Naive thymus-derived CD8-positive, alpha-beta T cell (primary cell): ENCODE results near the gene MAGI1. TPM values are rescaled to one million over a fixed set of nuclear protein-coding genes. Genes with fewer than 3 reads are reported as not detected.

Experiments used
- ATAC-seq, 2 donors: fragments of 150-1000 bp; cut with Tn5 transposase in 1 of 2; sonication (Bioruptor Pico), chemical (Tn5 transposase) in 1 of 2; 1 replicate in 1 of 2; 2 replicates in 1 of 2; pipeline ENCODE4 v1.10.0; 2021; ENCODE audit warnings: mild to moderate bottlenecking in 2 of 2, moderate library complexity in 2 of 2
- POLR2A ChIA-PET: fragments of 350-600 bp; sonication (Branson Sonifier 250); formaldehyde crosslinking; loops from one replicate; lab custom pipeline; 2021; ENCODE audit warnings: antibody characterized with exemption; lab: Charles Lee
- DNase-seq, 10 donors: peaks; one replicate each; pipeline versions ENCODE4 v3.0.0 to v3.0.0-alpha.2; 2020 to 2022
- H3K27ac Mint-ChIP-seq, 10 donors: one replicate each; pipeline ENCODE4 v1.8.0; 2020 to 2022; ENCODE audit warnings: mild to moderate bottlenecking in 10 of 10, mixed read lengths in 10 of 10, moderate library complexity in 4 of 10, inconsistent platforms in 1 of 10
- H3K27me3 Mint-ChIP-seq, 5 donors: one replicate each; pipeline ENCODE4 v1.8.0; 2021 to 2022; ENCODE audit warnings: mixed read lengths in 5 of 5
- H3K36me3 Mint-ChIP-seq, 3 donors: one replicate each; pipeline ENCODE4 v1.8.0; 2020 to 2022; ENCODE audit warnings: mixed read lengths in 3 of 3, mild to moderate bottlenecking in 2 of 3, inconsistent platforms in 1 of 3
- H3K4me1 Mint-ChIP-seq, 4 donors: one replicate each; pipeline ENCODE4 v1.8.0; 2021 to 2022; ENCODE audit warnings: mixed read lengths in 4 of 4
- H3K4me3 Mint-ChIP-seq, 10 donors: one replicate each; pipeline ENCODE4 v1.8.0; 2020 to 2022; ENCODE audit warnings: mild to moderate bottlenecking in 10 of 10, mixed read lengths in 10 of 10, moderate library complexity in 6 of 10, inconsistent platforms in 1 of 10
- H3K9me3 Mint-ChIP-seq, 9 donors: one replicate each; pipeline ENCODE4 v1.8.0; 2020 to 2022; ENCODE audit warnings: mixed read lengths in 9 of 9, mild to moderate bottlenecking in 3 of 9, inconsistent platforms in 1 of 9, moderate library complexity in 1 of 9
- polyA plus RNA-seq, 3 donors: library from polyadenylated mRNA; unstranded; fragments of 300-500 nt; fragmentation: Illumina TruSeq; gene quantifications; one replicate each; pipeline ENCODE4 v1.2.3, GENCODE V29; 2021
- total RNA-seq, 8 experiments: library from RNA in 2 of 8; stranded (reverse) in 2 of 8; gene quantifications; one replicate each; pipeline ENCODE4 v1.2.3 and lab custom pipeline; 2021 to 2026

MAGI1 gene
- total RNA-seq (not detected), polyA plus RNA-seq (not detected), total RNA-seq (lab: John Stamatoyannopoulos, UW) (0 to 0.26 (median 0.04) reads per million in 6 experiments)

DNA sequence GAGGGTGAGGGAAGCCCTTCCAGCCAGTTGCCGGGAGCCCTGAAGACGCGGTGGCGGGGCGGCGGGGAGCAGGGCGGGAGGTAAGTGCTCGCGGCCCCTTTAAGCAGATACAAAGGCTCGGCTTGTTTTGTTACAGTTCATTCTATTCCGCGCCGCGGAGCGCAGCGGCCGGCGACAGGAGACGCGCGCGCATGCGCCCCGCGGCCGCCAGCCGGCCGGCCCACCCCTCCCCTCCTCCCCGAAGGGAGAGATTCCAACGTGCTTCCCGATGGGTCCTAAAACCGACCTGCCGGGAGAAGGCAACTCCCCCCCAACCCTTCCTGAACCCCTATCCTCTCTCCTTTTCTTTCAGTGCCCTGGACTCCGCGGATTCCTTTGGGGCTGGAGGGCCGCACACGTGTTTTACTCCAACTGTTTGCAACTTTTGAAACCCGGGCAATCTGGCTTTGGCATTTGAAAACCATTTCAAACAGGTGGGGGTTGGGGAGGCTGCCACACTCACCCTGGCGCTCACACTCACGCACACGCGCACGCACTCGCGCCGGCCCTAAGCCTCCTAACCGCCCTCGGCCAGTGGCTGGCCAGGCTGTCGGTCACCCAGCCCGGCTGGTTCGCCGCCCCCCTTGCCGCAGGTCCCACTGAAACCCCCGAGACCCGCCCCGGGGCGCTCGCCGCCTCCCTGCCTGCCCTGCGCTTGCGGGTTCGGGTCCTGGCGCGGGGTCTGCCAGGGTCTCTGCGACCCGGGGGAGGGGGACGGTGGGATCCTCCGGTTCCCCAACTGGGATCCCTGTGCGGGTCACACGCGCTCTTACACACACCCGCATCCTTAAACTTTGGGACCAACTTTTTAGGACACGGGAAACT lies at the start of gene MAGI1:
TSS of gene MAGI1 (minus strand) at position 193 of the 864 bp plus-strand sequence. CDS start 610 bp downstream, outside the sequence.
- Mint-ChIP-seq H3K27me3 (peaks cover 39 to 79% (median 61%) of the 10 kb centered on the region in 5 donors), H3K4me3 (peak within 1 kb of the TSS; percentile 61 to 89 (median 75)), H3K27ac (peak within 1 kb of the TSS in 1 of 10 donors; percentile 62), H3K4me1 (peaks cover 7 to 21% (median 16%) of the 10 kb centered on the region in 4 donors), H3K9me3 (peaks cover 0 to 6% (median 0%) of the 10 kb centered on the region in 9 donors), H3K36me3 (peaks cover 0 to 9% (median 0%) of the 10 kb centered on the region in 3 donors)
- no peak for ATAC-seq
- POLR2A ChIA-PET = no interaction called here
- no peak for DNase-seq

DNA sequence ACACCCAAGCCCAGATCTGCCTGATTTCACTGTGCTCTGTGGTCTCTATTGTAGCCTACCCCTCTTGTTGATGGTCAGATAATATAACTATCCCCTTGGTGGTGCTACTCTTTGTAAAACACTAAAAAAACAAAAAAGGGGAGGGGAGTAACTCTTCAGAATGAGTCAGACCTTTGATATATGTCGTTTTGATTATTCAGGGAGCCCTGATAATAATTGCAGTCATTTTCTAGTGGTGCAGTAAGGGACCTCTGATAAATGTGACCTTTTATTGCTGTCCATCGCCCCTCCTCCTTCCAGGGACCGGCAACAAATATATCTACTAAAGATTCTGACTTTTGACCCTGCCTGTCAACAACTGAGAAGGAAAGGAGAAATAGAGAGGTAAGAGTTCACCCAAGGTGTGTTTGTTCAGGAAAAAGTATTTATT lies 45.1 kb upstream of the MAGI1 start:
- Mint-ChIP-seq H3K27ac (no peak overlapping the region), H3K4me3 (no peak overlapping the region), H3K27me3 (peaks cover 0 to 5% (median 3%) of the 10 kb centered on the region in 5 donors), H3K9me3 (no peaks in the 10 kb centered on the region), H3K4me1 (no peaks in the 10 kb centered on the region), H3K36me3 (no peaks in the 10 kb centered on the region)
- ATAC-seq (no peak), DNase-seq (no peak)
- POLR2A ChIA-PET = no interaction called here

DNA sequence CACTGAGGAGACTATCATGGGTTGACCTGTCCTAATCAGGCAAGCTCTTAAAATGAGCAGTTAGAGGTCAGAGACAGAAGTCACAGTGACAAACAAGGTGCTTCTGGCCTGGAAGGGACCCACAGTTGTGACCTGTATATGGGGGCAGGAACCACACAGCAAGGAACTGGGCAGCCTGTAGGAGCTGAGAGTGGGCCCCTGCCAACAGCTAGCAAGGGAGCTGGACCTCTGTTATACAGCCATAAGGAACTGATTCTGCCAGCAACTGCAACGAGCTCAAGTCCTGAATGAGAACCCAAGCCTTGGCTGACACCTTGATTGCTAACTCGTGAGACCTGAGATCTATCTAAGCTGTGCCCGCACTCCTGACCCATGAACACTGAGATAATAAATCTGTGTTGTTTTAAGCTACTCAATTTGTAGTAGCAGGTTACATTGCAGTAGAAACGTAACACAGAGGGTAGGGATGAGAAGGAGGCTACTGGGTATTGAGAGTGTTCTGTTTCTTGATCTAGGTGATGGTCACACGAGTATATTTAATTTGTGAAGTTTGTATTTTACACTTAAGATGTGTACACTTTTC lies 44.5 kb upstream of the MAGI1 start:
- H3K27ac Mint-ChIP-seq = no peak overlapping the region
- H3K4me3 Mint-ChIP-seq = no peak overlapping the region
- H3K4me1 Mint-ChIP-seq = no peaks in the 10 kb centered on the region
- ATAC-seq (no peak), DNase-seq (no peak)
- H3K36me3 Mint-ChIP-seq = no peaks in the 10 kb centered on the region
- POLR2A ChIA-PET = no interaction called here
- peaks cover 0 to 5% (median 3%) of the 10 kb centered on the region in 5 donors for H3K27me3 Mint-ChIP-seq
- peaks cover 0 to 2% (median 0%) of the 10 kb centered on the region in 9 donors for H3K9me3 Mint-ChIP-seq

DNA sequence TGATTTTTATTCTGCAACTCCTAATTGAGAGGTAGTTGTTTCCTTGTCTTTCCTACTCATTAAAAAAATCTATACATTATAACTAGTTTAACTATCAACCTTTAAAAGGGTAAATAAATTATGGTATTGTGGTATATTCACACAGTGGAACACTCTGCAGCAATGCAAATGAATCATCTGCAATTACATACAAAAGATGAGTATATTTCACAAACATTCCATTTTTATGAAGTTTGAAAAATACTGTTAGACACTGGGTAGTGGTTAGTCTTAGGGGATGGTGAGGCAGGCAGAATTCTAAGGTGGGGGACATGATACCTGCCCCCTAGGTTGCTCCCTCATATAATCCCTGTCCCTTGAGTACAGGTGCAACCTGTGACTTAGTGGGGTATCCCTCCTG lies 44.0 kb upstream of the MAGI1 start:
- no peaks in the 10 kb centered on the region for H3K36me3 Mint-ChIP-seq

DNA sequence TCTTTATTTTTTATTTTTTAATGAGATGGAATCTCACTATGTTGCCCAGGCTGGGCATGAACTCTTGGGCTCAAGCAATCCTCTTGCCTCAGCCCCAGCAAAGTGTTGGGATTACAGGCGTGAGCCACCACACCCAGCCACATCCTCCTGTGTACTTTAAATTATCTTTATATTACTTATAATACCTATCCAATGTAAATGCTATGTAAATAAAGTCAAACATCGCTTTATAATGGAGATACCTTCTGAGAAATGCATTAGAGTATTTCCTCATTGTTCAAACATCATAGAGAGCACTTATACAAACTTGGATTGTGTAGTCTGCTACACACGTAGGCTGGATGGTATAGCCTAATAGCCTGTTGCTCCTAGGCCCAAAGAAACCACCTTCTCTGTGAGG lies 41.4 kb upstream of the MAGI1 start:
- Mint-ChIP-seq H3K9me3 (peaks cover 0 to 14% (median 3%) of the 10 kb centered on the region in 9 donors), H3K36me3 (peaks cover 0 to 3% (median 0%) of the 10 kb centered on the region in 3 donors), H3K4me3 (no peak overlapping the region), H3K27me3 (peaks cover 0 to 5% (median 3%) of the 10 kb centered on the region in 5 donors), H3K4me1 (no peaks in the 10 kb centered on the region), H3K27ac (no peak overlapping the region)
- DNase-seq (no peak), ATAC-seq (no peak)
- POLR2A ChIA-PET = no interaction called here

More for the DNA sequence above, 44.0 kb upstream of the MAGI1 start:
- Mint-ChIP-seq H3K27ac (no peak overlapping the region), H3K27me3 (peaks cover 0 to 5% (median 3%) of the 10 kb centered on the region in 5 donors), H3K4me3 (no peak overlapping the region), H3K9me3 (peaks cover 0 to 7% (median 0%) of the 10 kb centered on the region in 9 donors), H3K4me1 (no peaks in the 10 kb centered on the region)
- ATAC-seq (no peak), DNase-seq (no peak)
- POLR2A ChIA-PET = no interaction called here

DNA sequence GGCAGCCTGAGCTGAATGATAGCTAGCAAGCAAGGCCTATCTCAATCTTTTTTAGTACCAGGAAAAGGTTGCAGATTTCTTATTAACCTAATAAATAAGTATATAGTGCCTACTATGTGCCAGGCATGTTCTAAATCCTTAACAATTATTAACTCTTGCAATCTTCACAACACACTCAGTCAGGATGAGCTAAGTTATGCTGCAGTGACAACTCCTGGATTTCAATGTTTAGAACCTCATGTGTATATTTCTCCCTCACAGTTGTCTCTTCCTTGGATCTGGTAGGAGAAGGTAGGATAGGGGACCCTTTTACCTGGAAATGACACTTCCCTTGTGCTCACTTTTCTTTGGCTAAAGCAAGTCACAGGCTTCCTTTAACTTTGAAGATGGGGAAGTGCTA lies 39.3 kb upstream of the MAGI1 start:
- DNase-seq (no peak), ATAC-seq (no peak)
- H3K4me1 Mint-ChIP-seq = no peaks in the 10 kb centered on the region
- H3K27ac Mint-ChIP-seq = no peak overlapping the region
- H3K4me3 Mint-ChIP-seq = no peak overlapping the region
- POLR2A ChIA-PET = no interaction called here
- H3K27me3 Mint-ChIP-seq = peaks cover 0 to 7% (median 3%) of the 10 kb centered on the region in 5 donors
- H3K36me3 Mint-ChIP-seq = peaks cover 0 to 3% (median 0%) of the 10 kb centered on the region in 3 donors
- peaks cover 0 to 14% (median 4%) of the 10 kb centered on the region in 9 donors for H3K9me3 Mint-ChIP-seq

DNA sequence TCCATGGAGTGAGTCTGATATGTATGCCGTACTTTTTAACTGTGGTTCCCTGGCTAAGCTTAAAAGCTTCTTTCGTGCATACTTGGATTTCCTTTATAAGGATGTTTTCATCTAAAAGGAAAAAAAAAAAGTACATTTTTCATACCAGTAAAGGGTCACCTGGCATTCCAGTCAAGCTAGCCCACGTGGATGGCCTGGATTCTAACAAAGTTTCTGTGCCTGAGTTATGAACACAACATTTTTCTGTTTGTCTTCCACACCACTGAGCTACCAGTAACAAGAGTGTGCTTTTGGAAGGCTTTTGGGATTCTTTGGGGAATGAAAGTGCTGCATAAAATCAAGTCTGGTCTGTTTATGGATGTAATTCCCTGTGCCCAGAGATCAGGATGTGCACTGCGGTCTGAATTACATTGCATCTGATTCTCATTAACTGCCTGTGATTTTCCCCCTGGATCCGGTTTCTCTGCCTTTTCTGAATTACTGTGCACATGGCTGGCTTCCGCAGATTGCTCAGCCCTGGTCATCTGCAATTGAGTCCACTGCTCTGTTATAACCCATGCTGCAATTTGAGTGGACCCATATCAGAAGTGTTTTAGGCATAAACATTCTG lies 38.2 kb upstream of the MAGI1 start:
- DNase-seq = no peak
- no peak for ATAC-seq
- peaks cover 0 to 3% (median 0%) of the 10 kb centered on the region in 3 donors for H3K36me3 Mint-ChIP-seq
- H3K4me1 Mint-ChIP-seq = no peaks in the 10 kb centered on the region
- no peak overlapping the region for H3K27ac Mint-ChIP-seq
- POLR2A ChIA-PET = no interaction called here
- no peak overlapping the region for H3K4me3 Mint-ChIP-seq
- H3K27me3 Mint-ChIP-seq = peaks cover 0 to 7% (median 3%) of the 10 kb centered on the region in 5 donors
- H3K9me3 Mint-ChIP-seq = peaks cover 0 to 14% (median 4%) of the 10 kb centered on the region in 9 donors

DNA sequence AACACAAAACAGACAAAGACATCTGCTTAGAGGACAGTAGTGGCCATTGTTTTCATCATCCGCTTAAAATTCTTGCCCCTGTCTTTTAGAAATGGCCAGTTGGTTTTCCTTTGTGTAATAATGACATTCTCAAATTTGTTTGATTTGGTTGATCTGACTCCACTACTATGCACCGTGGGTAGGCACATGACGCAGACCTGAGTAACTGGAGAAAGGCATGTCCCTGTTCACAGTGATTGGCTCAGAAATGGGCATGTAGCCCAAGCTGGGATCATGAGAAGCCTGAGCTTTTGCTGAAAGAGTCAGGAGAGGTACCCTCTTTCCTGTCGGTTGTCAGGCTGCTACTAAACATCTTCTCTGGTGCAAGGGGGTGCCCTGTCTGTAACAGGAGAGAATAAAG lies 36.6 kb upstream of the MAGI1 start:
- Mint-ChIP-seq H3K36me3 (peaks cover 0 to 3% (median 0%) of the 10 kb centered on the region in 3 donors), H3K27me3 (peaks cover 0 to 4% (median under 1%) of the 10 kb centered on the region in 5 donors), H3K9me3 (peaks cover 0 to 14% (median 4%) of the 10 kb centered on the region in 9 donors), H3K4me1 (no peaks in the 10 kb centered on the region), H3K4me3 (no peak overlapping the region), H3K27ac (no peak overlapping the region)
- POLR2A ChIA-PET = no interaction called here
- no peak for ATAC-seq
- no peak for DNase-seq

DNA sequence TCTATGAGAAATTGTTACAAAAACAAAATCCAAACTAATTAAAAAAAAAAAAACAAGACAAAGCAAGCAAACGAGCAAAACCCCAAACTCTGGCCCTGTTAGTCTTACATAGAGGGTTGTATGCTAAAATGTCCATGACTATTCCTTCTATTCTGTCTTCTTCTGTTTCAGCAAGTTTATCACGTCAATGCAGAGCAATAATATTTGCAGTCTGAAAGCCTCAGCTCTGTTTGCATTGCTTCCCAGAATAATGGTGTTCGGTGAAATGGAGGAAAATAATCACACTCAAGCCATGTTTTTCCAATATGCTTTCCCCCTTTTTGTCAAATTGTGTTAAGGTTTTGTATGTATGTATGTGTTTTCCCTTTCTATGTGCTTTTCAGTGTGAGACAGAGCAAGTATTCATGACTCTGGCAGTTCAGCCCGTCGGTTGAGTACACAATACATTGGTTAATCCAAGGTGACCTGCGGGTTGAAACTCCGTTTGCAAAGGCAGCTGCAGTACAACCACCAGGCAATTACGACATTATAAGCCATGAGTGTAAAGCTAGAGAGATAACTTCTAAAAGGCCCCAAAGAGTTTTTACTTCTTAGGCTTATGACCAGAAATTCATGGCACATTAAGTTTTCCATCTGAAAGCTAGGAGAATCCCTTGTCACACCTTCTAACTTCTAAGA lies 34.9 kb upstream of the MAGI1 start:
- ATAC-seq (no peak), DNase-seq (no peak)
- Mint-ChIP-seq H3K27me3 (peaks cover 2 to 8% (median 4%) of the 10 kb centered on the region in 5 donors), H3K4me1 (no peaks in the 10 kb centered on the region), H3K4me3 (no peak overlapping the region), H3K27ac (no peak overlapping the region), H3K36me3 (peaks cover 0 to 3% (median 2%) of the 10 kb centered on the region in 3 donors), H3K9me3 (peaks cover 4 to 22% (median 11%) of the 10 kb centered on the region in 9 donors)
- POLR2A ChIA-PET = no interaction called here

DNA sequence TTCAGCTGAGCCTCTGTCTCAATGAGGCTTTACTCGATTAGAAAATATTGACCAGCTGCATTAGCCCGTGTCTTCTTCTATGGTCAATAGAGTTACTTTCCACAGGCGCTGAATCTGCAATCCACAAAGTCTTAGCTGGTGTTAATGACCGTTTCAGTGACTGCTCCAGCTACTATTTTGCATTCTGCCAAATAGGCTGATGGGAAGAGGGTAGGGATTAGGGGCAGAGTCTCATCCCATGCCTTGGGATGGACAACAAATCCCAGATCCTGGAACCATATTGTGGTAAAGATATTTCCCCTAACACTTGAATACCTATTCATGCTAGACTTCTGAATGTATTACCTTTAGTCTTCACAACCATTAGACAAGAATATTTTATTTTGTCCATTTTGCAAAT lies 29.5 kb upstream of the MAGI1 start:
- H3K4me1 Mint-ChIP-seq = no peaks in the 10 kb centered on the region
- DNase-seq (no peak), ATAC-seq (no peak)
- peaks cover 0 to 2% (median 0%) of the 10 kb centered on the region in 3 donors for H3K36me3 Mint-ChIP-seq
- POLR2A ChIA-PET = no interaction called here
- no peak overlapping the region for H3K4me3 Mint-ChIP-seq
- H3K27ac Mint-ChIP-seq = no peak overlapping the region
- H3K27me3 Mint-ChIP-seq = peaks cover 4 to 8% (median 5%) of the 10 kb centered on the region in 5 donors
- peaks cover 2 to 13% (median 9%) of the 10 kb centered on the region in 9 donors for H3K9me3 Mint-ChIP-seq

DNA sequence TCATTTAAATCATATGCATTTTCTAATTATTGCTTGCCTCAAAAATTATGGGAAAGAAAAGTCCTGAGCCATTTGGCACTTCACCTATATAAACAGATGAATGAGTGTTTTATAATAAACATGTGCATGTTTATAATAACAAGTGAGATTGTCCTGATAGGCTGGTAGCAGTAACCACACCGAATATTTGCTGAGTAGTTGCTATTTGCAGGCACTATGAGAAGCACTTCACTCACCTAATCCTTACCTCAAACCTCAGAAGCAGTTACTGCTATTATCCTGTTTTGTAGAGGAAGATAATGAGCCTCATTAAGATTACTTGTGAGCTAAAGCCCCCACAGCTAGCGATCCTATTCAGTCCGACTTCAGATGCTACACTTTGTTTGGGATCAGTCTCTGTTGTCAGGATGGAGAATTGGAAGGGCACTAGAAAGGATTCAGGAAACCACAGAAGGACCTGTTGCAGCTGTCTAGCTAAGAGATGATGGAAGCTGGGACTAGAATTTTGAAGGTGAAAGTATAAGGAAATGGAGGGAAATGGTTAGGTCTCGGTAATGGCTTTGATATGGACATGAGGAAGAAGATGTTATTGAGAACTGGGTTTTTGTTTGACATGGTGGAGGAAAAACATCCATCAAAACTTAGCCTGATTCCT lies 28.4 kb upstream of the MAGI1 start:
- peaks cover 0 to 2% (median 0%) of the 10 kb centered on the region in 3 donors for H3K36me3 Mint-ChIP-seq
- H3K27me3 Mint-ChIP-seq = peaks cover 5 to 8% (median 8%) of the 10 kb centered on the region in 5 donors
- peaks cover 2 to 13% (median 9%) of the 10 kb centered on the region in 9 donors for H3K9me3 Mint-ChIP-seq

DNA sequence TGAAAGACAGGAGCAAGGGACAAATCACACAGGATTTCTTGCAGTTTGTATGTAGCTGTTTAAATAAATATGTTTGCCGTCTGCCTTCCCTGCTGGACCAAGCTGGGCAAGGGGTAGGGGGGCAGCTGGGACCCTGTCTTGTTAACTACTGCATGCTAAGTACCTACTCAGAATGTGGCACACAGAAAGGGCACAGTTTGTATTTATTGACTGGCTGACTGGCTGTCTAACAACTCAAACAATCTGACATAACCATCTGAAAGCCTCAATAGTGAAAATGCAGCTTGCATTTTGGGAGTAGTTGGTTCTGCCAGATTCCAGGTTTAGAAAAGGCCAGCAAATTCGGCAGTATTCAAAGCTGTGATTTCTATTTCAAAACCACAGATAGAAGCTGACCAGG lies 16.6 kb upstream of the MAGI1 start:
- no peaks in the 10 kb centered on the region for H3K36me3 Mint-ChIP-seq
- no peak for ATAC-seq
- peaks cover 0 to 9% (median 0%) of the 10 kb centered on the region in 9 donors for H3K9me3 Mint-ChIP-seq
- H3K27ac Mint-ChIP-seq = no peak overlapping the region
- no peaks in the 10 kb centered on the region for H3K4me1 Mint-ChIP-seq
- POLR2A ChIA-PET = no interaction called here
- peaks cover 0 to 9% (median 3%) of the 10 kb centered on the region in 5 donors for H3K27me3 Mint-ChIP-seq
- H3K4me3 Mint-ChIP-seq = no peak overlapping the region
- DNase-seq = no peak

More for the DNA sequence above, 28.4 kb upstream of the MAGI1 start:
- no peak overlapping the region for H3K4me3 Mint-ChIP-seq
- H3K4me1 Mint-ChIP-seq = no peaks in the 10 kb centered on the region
- no peak for ATAC-seq
- DNase-seq = no peak
- H3K27ac Mint-ChIP-seq = no peak overlapping the region
- POLR2A ChIA-PET = no interaction called here
